Left ventricle myocardium inferior (tissue), 1 donor: ENCODE data around the gene C2orf74. TPM values are rescaled to one million over a fixed set of nuclear protein-coding genes. Genes with fewer than 3 reads are reported as not detected.

ENCODE experiments used
- DNase-seq: peaks from one replicate; pipeline ENCODE4 v3.0.0-alpha.2; 2020
- H3K27ac ChIP-seq: fragments of 200-600 bp; replicated peaks from 2 replicates; pipeline ENCODE4 v1.8.0; 2021
- H3K27me3 ChIP-seq: fragments of 200-600 bp; 2 replicates; pipeline ENCODE4 v1.8.0; 2021; ENCODE audit warnings: low read depth
- H3K36me3 ChIP-seq: fragments of 200-600 bp; 2 replicates; pipeline ENCODE4 v1.8.0; 2021
- H3K4me1 ChIP-seq: fragments of 200-600 bp; 2 replicates; pipeline ENCODE4 v1.8.0; 2021
- H3K4me3 ChIP-seq: fragments of 200-600 bp; 2 replicates; pipeline ENCODE4 v1.8.0; 2021; ENCODE audit warnings: mild to moderate bottlenecking, moderate library complexity
- H3K9me3 ChIP-seq: fragments of 200-600 bp; replicated peaks from 2 replicates; pipeline ENCODE4 v1.8.0; 2021
- CTCF ChIP-seq: fragments of 200-600 bp; IDR thresholded peaks from 2 replicates; pipeline ENCODE4 v1.8.0; 2021; ENCODE audit warnings: antibody characterized with exemption, mild to moderate bottlenecking, borderline replicate concordance
- intact Hi-C: fragments of 100-400 bp; cut with micrococcal nuclease; formaldehyde crosslinking; loops from one replicate; pipeline ENCODE4 v1.11.0; 2022
- total RNA-seq: library from RNA; stranded (reverse); fragmentation: NEBNext Ultra II Directional; extraction: Animal tissue kit (Norgen Biotek cat#: 25700); gene quantifications from one replicate; pipeline ENCODE4 v1.2.1, GENCODE V29; 2021
- donor health status: DM: no; HTN: yes; CAD: no; lungs with severe emphysema.

Gene C2orf74
- total RNA-seq, 1 donor from 2014 or later = 33.7 TPM

- Histone ChIP-seq H3K27me3 (no peaks in the 10 kb centered on the region), H3K9me3 (no peaks in the 10 kb centered on the region), H3K36me3 (no peaks in the 10 kb centered on the region), H3K27ac (peak overlapping the region; percentile 14), H3K4me1 (peaks cover 24% of the 10 kb centered on the region), H3K4me3 (no peak overlapping the region)
- DNase-seq = no peak
- intact Hi-C loops = no loop called here
- TF ChIP-seq CTCF = no peak
Observed at GRCh38 chr2:61173116-61173515, 11.1 kb downstream of the C2orf74 start.

- H3K27me3 ChIP-seq = no peaks in the 10 kb centered on the region
- no peaks in the 10 kb centered on the region for H3K9me3 ChIP-seq
- intact Hi-C loops = no loop called here
- no peak overlapping the region for H3K4me3 ChIP-seq
- H3K4me1 ChIP-seq = peaks cover 44% of the 10 kb centered on the region
- TF ChIP-seq CTCF = no peak
- no peak overlapping the region for H3K27ac ChIP-seq
- no peaks in the 10 kb centered on the region for H3K36me3 ChIP-seq
- no peak for DNase-seq
Observed at GRCh38 chr2:61175036-61175435, 13.0 kb downstream of the C2orf74 start.

GRCh38 chr2:61176755-61177726, 15.1 kb downstream of the C2orf74 start:
- peak; percentile 96 for DNase-seq
- Histone ChIP-seq H3K4me1 (peaks cover 64% of the 10 kb centered on the region), H3K4me3 (peak overlapping the region; percentile 90), H3K36me3 (peaks cover 13% of the 10 kb centered on the region), H3K27me3 (no peaks in the 10 kb centered on the region), H3K27ac (peak overlapping the region; percentile 99), H3K9me3 (no peaks in the 10 kb centered on the region)
- intact Hi-C loops = no loop called here
- no peak for TF ChIP-seq CTCF

GRCh38 chr2:61177727-61178549, 15.9 kb downstream of the C2orf74 start:
- DNase-seq = peak; percentile 30
- Histone ChIP-seq H3K4me3 (peak overlapping the region; percentile 90), H3K9me3 (no peaks in the 10 kb centered on the region), H3K27me3 (no peaks in the 10 kb centered on the region), H3K4me1 (peaks cover 68% of the 10 kb centered on the region), H3K36me3 (peaks cover 22% of the 10 kb centered on the region), H3K27ac (peak overlapping the region; percentile 99)
- no peak for TF ChIP-seq CTCF
- intact Hi-C loops = no loop called here
